KG1 (cell line): ENCODE data around the gene C1R.
"Not testable (repeated sequence)": the region's sequence is repeated elsewhere in the genome, so short reads cannot be mapped to it uniquely, and the experiment has no call there.

Experiments
- DNase-seq: peaks from one replicate; lab custom pipeline; 2025; lab: John Stamatoyannopoulos, UW

Gene C1R

GRCh38 chr12:7067096-7067495, 25.1 kb downstream of the C1R start:
- no peak for DNase-seq

GRCh38 chr12:7066596-7066995, 25.6 kb downstream of the C1R start:
- no peak for DNase-seq

GRCh38 chr12:7065073-7065623, 27.1 kb downstream of the C1R start:
- no peak for DNase-seq

- no peak for DNase-seq
Measured at GRCh38 chr12:7064516-7064915, 27.7 kb downstream of the C1R start.

GRCh38 chr12:7061596-7061995, 30.6 kb downstream of the C1R start:
- DNase-seq, result no peak

- no peak for DNase-seq
Measured at GRCh38 chr12:7061138-7061537, 31.1 kb downstream of the C1R start.

GRCh38 chr12:7060353-7060954, 31.8 kb downstream of the C1R start, which contains the start of gene C1S:
C1S (plus strand) TSS chr12:7060718; CDS start chr12:7061913, 1,195 bp downstream.
- no peak for DNase-seq

- no peak for DNase-seq
Measured at GRCh38 chr12:7059780-7060179, 32.5 kb downstream of the C1R start.

GRCh38 chr12:7058850-7059395, 33.3 kb downstream of the C1R start:
- DNase-seq, result no peak

- DNase-seq, result no peak
Measured at GRCh38 chr12:7058163-7058845, 33.9 kb downstream of the C1R start.

GRCh38 chr12:7055736-7056135, 36.5 kb downstream of the C1R start:
- not testable (repeated sequence) for DNase-seq

GRCh38 chr12:7054925-7055324, 37.3 kb downstream of the C1R start:
- no peak for DNase-seq

GRCh38 chr12:7049973-7050372, 42.3 kb downstream of the C1R start:
- DNase-seq, result not testable (repeated sequence)

- not testable (repeated sequence) for DNase-seq
Measured at GRCh38 chr12:7049445-7049951, 42.7 kb downstream of the C1R start.

GRCh38 chr12:7047306-7047705, 44.9 kb downstream of the C1R start:
- DNase-seq, result peak; percentile 61

- DNase-seq, result no peak
Measured at GRCh38 chr12:7046383-7047105, 45.7 kb downstream of the C1R start.

- no peak for DNase-seq
Measured at GRCh38 chr12:7045913-7046312, 46.3 kb downstream of the C1R start.

- no peak for DNase-seq
Measured at GRCh38 chr12:7042842-7043241, 49.4 kb downstream of the C1R start.

GRCh38 chr12:7039403-7039802, 52.8 kb downstream of the C1R start:
- DNase-seq, result no peak

- no peak for DNase-seq
Measured at GRCh38 chr12:7038591-7038990, 53.7 kb downstream of the C1R start.

- DNase-seq, result not testable (repeated sequence)
Measured at GRCh38 chr12:7037411-7037810, 54.8 kb downstream of the C1R start.

GRCh38 chr12:7035463-7035862, 56.8 kb downstream of the C1R start:
- DNase-seq, result no peak
